ENCODE data around the gene CRTC1. TPM values are rescaled to one million over a fixed set of nuclear protein-coding genes. Genes with fewer than 3 reads are reported as not detected.

CRTC1 gene
- total RNA-seq, 1 experiment from 2014 or later: 18.1 TPM

DNA sequence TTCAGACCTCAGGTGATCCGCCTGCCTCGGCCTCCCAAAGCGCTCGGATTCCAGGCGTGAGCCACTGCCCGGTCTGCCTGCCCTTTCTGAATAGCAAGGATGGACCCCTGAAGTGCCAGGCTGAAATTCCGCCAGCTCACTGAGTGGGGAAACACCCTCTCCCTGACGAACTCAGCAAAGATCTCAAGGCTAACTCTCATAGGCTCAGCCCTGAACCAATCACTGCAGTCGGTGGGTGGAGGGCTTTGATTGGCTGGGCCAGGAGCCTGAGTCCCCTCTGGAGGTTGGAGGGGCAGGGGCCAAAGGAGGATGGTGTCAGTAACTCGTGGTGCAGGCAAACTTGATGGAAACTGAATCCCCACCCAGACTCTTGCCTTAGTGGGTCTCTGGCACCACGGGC lies 118.9 kb downstream of the CRTC1 start:
- TF ChIP-seq, protein P1, sequence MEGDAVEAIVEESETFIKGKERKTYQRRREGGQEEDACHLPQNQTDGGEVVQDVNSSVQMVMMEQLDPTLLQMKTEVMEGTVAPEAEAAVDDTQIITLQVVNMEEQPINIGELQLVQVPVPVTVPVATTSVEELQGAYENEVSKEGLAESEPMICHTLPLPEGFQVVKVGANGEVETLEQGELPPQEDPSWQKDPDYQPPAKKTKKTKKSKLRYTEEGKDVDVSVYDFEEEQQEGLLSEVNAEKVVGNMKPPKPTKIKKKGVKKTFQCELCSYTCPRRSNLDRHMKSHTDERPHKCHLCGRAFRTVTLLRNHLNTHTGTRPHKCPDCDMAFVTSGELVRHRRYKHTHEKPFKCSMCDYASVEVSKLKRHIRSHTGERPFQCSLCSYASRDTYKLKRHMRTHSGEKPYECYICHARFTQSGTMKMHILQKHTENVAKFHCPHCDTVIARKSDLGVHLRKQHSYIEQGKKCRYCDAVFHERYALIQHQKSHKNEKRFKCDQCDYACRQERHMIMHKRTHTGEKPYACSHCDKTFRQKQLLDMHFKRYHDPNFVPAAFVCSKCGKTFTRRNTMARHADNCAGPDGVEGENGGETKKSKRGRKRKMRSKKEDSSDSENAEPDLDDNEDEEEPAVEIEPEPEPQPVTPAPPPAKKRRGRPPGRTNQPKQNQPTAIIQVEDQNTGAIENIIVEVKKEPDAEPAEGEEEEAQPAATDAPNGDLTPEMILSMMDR (conservative IDR thresholded peaks at IDR 0.05; ENCODE audit: low read depth, low read length): no peak
- no peak for TF ChIP-seq EZH2 (IDR thresholded peaks at IDR 0.05; ENCODE audit: borderline replicate concordance, low read depth, low read length, poor library complexity, severe bottlenecking)
- Histone ChIP-seq H3K27me3 (replicated peaks; ENCODE audit: insufficient read depth, low read depth, low read length, poor library complexity) (no peaks in the 10 kb centered on the region), H3K27ac (ENCODE audit: low read depth, low read length, poor library complexity, severe bottlenecking) (no peak overlapping the region), H3K4me3 (ENCODE audit: low read depth, low read length, poor library complexity, severe bottlenecking) (no peak overlapping the region), H3K9me3 (ENCODE audit: low read depth, low read length, poor library complexity, severe bottlenecking) (no peaks in the 10 kb centered on the region), H3K4me1 (ENCODE audit: insufficient read depth, low read length, poor library complexity, severe bottlenecking) (no peaks in the 10 kb centered on the region), H3K36me3 (ENCODE audit: insufficient read depth, low read length, poor library complexity, severe bottlenecking) (no peaks in the 10 kb centered on the region)
- peak; percentile 58 for DNase-seq (ENCODE audit: low spot score)
- POLR2A ChIA-PET (ENCODE audit: low non-redundant PET): no interaction called here
- no TSS peak for BruUV-seq (replicated peaks)
- CTCF ChIA-PET: no interaction called here
- intact Hi-C loops (cut with micrococcal nuclease; ENCODE audit: unreplicated experiment): no loop called here

DNA sequence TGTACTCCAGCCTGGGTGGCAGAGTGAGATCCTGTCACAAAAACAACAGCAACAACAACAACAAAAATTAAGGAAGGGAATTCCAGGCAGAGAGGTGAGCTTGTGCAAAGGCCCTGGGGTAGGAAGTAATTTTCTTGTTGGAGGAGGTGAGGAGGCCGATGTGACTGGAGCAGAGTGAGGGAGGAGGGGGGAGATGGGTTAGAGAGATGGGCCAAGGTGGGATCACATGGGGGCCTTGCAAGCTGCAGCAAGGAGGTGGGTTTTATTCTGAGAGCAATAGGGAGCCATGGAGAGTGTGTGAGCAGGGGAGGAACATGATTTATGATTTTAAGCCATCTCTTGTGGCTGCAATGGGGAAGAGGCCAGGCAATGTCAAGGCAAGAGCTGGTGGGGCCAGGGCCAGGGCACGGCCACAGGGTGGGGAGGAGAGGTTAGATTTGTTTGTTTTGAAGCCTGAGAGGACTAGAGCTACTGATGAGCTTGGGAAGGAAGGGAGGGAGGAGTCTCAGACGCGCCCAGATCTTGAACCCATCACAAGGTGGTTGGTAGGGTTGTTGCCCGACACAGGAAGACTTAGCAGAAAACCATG lies 120.2 kb downstream of the CRTC1 start:
- no peaks in the 10 kb centered on the region for H3K36me3 ChIP-seq (ENCODE audit: insufficient read depth, low read length, poor library complexity, severe bottlenecking)
- POLR2A ChIA-PET (ENCODE audit: low non-redundant PET): no interaction called here
- CTCF ChIA-PET: no interaction called here
- DNase-seq (ENCODE audit: low spot score): no peak
- H3K27ac ChIP-seq (ENCODE audit: low read depth, low read length, poor library complexity, severe bottlenecking): no peak overlapping the region
- no peaks in the 10 kb centered on the region for H3K27me3 ChIP-seq (replicated peaks; ENCODE audit: insufficient read depth, low read depth, low read length, poor library complexity)
- H3K4me1 ChIP-seq (ENCODE audit: insufficient read depth, low read length, poor library complexity, severe bottlenecking): no peaks in the 10 kb centered on the region
- intact Hi-C loops (cut with micrococcal nuclease; ENCODE audit: unreplicated experiment): no loop called here
- H3K4me3 ChIP-seq (ENCODE audit: low read depth, low read length, poor library complexity, severe bottlenecking): no peak overlapping the region
- TF ChIP-seq, protein P1 (conservative IDR thresholded peaks at IDR 0.05; ENCODE audit: low read depth, low read length): no peak
- no peak for TF ChIP-seq EZH2 (IDR thresholded peaks at IDR 0.05; ENCODE audit: borderline replicate concordance, low read depth, low read length, poor library complexity, severe bottlenecking)
- BruUV-seq (replicated peaks): no TSS peak
- no peaks in the 10 kb centered on the region for H3K9me3 ChIP-seq (ENCODE audit: low read depth, low read length, poor library complexity, severe bottlenecking)

DNA sequence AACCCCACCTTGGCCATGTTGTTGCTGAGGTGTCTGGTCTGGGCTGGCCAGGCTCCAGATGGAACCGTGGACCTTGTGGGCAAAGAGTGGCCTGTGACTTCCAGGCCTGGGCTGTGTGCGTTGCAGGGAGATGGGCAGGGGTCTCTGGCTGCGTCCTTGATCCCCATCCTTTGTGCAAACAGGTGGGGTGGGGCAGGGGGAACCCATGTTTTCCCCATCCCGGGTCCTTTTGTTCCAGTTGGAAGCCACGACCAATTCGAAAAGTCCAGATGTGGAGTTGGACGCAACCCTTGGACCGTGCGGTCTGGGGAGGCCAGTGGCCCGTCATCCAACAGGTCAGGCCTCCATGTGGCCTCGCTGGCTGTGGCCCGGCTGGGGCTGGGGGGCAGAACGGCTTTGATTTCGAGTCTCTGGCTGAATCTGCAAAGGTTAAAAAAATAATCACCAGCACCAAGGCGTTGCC lies 120.7 kb downstream of the CRTC1 start:
- Histone ChIP-seq H3K9me3 (ENCODE audit: low read depth, low read length, poor library complexity, severe bottlenecking) (no peaks in the 10 kb centered on the region), H3K27ac (ENCODE audit: low read depth, low read length, poor library complexity, severe bottlenecking) (no peak overlapping the region), H3K27me3 (replicated peaks; ENCODE audit: insufficient read depth, low read depth, low read length, poor library complexity) (no peaks in the 10 kb centered on the region), H3K4me3 (ENCODE audit: low read depth, low read length, poor library complexity, severe bottlenecking) (no peak overlapping the region), H3K4me1 (ENCODE audit: insufficient read depth, low read length, poor library complexity, severe bottlenecking) (no peaks in the 10 kb centered on the region), H3K36me3 (ENCODE audit: insufficient read depth, low read length, poor library complexity, severe bottlenecking) (no peaks in the 10 kb centered on the region)
- no TSS peak for BruUV-seq (replicated peaks)
- TF ChIP-seq, protein P1 (conservative IDR thresholded peaks at IDR 0.05; ENCODE audit: low read depth, low read length): no peak
- no peak for TF ChIP-seq EZH2 (IDR thresholded peaks at IDR 0.05; ENCODE audit: borderline replicate concordance, low read depth, low read length, poor library complexity, severe bottlenecking)
- no peak for DNase-seq (ENCODE audit: low spot score)
- ChIA-PET CTCF (no interaction called here), POLR2A (ENCODE audit: low non-redundant PET) (no interaction called here)
- intact Hi-C loops (cut with micrococcal nuclease; ENCODE audit: unreplicated experiment): no loop called here
